ENCODE results near the gene FLT4.

Gene FLT4

GRCh38 chr5:180611140-180611850 is 38.1 kb downstream of the FLT4 start:
- TF ChIP-seq, protein P1, sequence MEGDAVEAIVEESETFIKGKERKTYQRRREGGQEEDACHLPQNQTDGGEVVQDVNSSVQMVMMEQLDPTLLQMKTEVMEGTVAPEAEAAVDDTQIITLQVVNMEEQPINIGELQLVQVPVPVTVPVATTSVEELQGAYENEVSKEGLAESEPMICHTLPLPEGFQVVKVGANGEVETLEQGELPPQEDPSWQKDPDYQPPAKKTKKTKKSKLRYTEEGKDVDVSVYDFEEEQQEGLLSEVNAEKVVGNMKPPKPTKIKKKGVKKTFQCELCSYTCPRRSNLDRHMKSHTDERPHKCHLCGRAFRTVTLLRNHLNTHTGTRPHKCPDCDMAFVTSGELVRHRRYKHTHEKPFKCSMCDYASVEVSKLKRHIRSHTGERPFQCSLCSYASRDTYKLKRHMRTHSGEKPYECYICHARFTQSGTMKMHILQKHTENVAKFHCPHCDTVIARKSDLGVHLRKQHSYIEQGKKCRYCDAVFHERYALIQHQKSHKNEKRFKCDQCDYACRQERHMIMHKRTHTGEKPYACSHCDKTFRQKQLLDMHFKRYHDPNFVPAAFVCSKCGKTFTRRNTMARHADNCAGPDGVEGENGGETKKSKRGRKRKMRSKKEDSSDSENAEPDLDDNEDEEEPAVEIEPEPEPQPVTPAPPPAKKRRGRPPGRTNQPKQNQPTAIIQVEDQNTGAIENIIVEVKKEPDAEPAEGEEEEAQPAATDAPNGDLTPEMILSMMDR (IDR thresholded peaks at IDR 0.05; ENCODE audit: low read length, missing control alignments), result no peak
- H3K4me3 ChIP-seq (replicated peaks; ENCODE audit: low read depth, low read length), result no peak overlapping the region
- DNase-seq (ENCODE audit: low read depth), result no peak

- no peak for DNase-seq (ENCODE audit: low read depth)
- TF ChIP-seq, protein P1 (IDR thresholded peaks at IDR 0.05; ENCODE audit: low read length, missing control alignments), result no peak
- H3K4me3 ChIP-seq (replicated peaks; ENCODE audit: low read depth, low read length), result no peak overlapping the region
These were observed 39.4 kb downstream of the FLT4 start for GRCh38 chr5:180609817-180610550.

DNA sequence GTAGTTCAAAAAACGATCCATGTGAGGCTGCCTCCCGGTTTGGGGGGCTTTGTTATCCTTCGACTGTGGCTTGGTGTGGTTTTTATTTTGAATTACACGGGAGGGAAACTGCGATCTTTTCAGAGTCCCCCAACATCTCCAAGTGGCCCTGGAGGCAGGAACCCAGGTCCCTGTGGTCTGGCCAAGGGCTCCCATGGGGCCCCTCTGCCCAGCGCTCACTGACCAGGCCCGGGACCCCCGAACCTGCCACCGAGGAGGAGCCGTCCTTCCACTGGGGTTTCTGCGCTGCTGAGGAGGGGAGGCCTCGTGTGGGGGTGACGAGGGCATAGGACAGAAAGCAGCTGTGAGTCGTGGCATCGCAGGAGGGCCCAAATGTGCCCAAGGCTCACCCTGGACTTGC is 40.0 kb downstream of the FLT4 start:
- no peak overlapping the region for H3K4me3 ChIP-seq (replicated peaks; ENCODE audit: low read depth, low read length)
- TF ChIP-seq, protein P1 (IDR thresholded peaks at IDR 0.05; ENCODE audit: low read length, missing control alignments), result no peak
- DNase-seq (ENCODE audit: low read depth), result no peak

DNA sequence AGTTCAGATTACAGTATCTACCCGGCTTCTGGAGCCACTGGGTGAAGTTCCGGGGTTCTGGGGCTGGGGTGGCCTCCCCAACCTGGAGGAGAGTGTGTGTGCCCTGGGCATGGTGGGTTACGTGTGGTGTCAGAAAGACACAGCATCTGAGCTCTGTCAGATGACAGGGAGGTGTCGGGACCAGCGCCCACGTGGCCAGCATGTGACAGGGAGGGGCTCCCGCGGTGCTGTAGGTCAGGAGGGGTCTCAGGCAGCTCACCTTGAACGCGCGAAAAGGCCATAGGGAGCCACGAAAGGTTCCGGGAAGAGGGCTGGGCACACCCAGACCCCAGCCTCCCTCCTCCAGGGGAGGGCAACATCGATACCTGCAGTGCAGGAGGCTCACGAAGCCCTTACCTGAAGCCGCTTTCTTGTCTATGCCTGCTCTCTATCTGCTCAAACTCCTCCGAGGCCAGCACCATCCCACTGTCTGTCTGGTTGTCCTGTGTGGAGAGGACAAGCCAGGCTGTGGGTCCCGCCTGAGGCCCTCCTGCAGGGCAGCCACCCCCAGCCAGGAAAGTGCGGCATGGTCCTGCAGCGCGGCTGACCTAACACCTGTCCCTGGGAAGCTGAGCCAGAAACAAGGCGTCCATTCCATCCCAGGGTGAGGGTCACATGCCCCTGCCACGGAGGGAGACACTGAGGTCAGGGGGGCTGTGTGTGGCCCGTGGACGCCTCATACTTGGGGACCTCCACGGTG is 40.7 kb downstream of the FLT4 start:
- DNase-seq (ENCODE audit: low read depth), result no peak
- TF ChIP-seq, protein P1 (IDR thresholded peaks at IDR 0.05; ENCODE audit: low read length, missing control alignments), result no peak
- H3K4me3 ChIP-seq (replicated peaks; ENCODE audit: low read depth, low read length), result no peak overlapping the region

DNA sequence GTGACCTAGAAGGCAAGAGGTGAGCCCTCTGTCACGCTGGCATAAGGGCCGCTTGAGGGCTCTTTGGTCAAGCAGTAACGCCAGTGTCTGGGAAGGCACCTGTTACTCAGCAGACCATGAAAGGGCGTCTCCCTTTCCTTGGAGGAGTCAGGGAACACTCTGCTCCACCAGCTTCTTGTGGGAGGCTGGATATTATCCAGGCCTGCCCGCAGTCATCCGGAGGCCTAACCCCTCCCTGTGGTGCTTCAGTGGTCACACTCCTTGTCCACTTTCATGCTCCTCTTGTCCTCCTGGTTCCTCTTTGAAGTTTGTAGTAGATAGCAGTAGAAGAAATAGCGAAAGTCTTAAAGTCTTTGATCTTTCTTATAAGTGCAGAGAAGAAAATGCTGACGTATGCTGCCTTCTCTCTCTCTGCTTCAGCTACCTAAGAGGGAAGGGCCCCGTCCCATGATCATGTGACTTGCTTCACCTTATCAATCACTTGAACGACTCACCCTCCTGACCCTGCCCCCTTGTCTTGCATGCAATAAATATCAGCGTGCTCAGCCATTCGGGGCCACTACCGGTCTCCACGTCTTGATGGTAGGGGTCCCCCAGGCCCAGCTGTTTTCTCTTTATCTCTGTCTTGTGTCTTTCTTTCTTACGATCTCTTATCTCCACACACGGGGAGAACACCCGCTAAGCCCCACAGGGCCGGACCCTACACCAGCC is 41.4 kb downstream of the FLT4 start:
- DNase-seq (ENCODE audit: low read depth), result no peak
- TF ChIP-seq, protein P1 (IDR thresholded peaks at IDR 0.05; ENCODE audit: low read length, missing control alignments), result no peak
- H3K4me3 ChIP-seq (replicated peaks; ENCODE audit: low read depth, low read length), result no peak overlapping the region

DNA sequence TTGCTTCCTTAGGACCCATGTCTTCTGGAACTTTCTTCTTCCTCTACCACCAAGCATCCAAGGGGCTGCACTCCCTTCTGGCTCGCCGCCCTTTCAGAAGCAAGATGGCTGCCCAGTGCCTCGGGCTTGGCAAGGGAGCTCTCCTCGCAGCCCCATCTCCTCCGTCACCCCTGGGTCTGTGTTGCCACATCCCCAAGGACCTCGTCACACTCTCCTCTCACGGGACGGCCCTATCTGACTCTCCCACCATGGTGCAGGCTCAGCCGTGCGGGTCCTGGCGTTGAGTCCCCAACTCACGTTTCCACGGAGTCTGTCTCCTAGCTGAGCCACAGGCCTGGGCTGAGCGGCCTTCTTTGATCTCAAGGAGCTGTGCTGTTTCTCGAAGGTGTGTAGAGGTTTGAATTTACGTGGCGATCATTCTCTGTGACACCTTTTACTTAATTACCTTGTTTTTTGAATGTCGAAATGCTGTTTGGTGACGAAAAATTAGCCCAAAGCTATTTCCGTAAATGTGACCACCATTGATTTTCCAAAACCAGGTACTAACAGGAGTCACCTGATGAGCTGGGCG is 43.1 kb downstream of the FLT4 start:
- TF ChIP-seq, protein P1 (IDR thresholded peaks at IDR 0.05; ENCODE audit: low read length, missing control alignments), result no peak
- DNase-seq (ENCODE audit: low read depth), result no peak
- no peak overlapping the region for H3K4me3 ChIP-seq (replicated peaks; ENCODE audit: low read depth, low read length)

Measured in fibroblast of pulmonary artery (primary cell).